Measurements from ENCODE around the gene KIAA0825. TPM values are rescaled to one million over a fixed set of nuclear protein-coding genes. Genes with fewer than 3 reads are reported as not detected.
A peak's percentile ranks its signal among the peaks of the same experiment; 100 is the strongest.

Gene KIAA0825
- total RNA-seq, 1 experiment from 2014 or later: 0.07 TPM

DNA sequence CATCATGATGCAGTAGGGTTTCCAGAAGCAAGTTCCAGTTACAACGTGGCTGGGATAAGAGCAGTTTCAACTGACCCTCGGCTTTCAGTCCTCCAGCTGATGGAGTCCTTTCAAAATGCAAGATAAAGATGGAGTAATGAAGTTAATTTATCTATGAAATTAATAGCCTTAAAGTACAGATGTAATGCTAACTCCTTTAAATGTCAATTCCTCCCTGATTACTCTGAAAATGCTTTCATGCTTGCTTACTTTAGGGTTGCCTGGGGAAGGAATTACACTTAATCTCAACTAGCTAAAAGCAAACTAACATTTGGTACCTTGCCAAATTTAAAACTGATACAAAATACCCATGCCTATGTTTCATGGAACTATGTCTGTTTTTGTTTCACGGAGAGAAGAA, 178.4 kb downstream of the KIAA0825 start:
- ChIA-PET CTCF (no interaction called here), POLR2A (ENCODE audit: unreplicated experiment) (no interaction called here)
- Histone ChIP-seq H3K4me2 (ENCODE audit: low read length) (no peak overlapping the region), H3K4me3 (ENCODE audit: low read length) (no peak overlapping the region), H3K36me3 (ENCODE audit: low read depth, low read length) (no peaks in the 10 kb centered on the region), H3F3A (ENCODE audit: low read length, unreplicated experiment) (no peaks in the 10 kb centered on the region), H3K27me3 (ENCODE audit: low read length) (no peaks in the 10 kb centered on the region), H3K27ac (ENCODE audit: low read length) (no peak overlapping the region), H4K20me1 (ENCODE audit: low read length) (no peaks in the 10 kb centered on the region), H2AFZ (ENCODE audit: low read length) (no peak overlapping the region), H3K79me2 (ENCODE audit: low read length) (no peaks in the 10 kb centered on the region), H3K9ac (ENCODE audit: low read length) (no peak overlapping the region), H3K4me1 (ENCODE audit: insufficient read depth, low read length) (no peaks in the 10 kb centered on the region), H3K9me3 (ENCODE audit: low read length) (no peaks in the 10 kb centered on the region), H3K9me2 (replicated peaks; ENCODE audit: low read length) (no peaks in the 10 kb centered on the region)
- no TSS peak for BruUV-seq (replicated peaks)
- intact Hi-C loops (cut with micrococcal nuclease): no loop called here
- DNase-seq: no peak
- no peak for ATAC-seq
- TF ChIP-seq, protein P1, sequence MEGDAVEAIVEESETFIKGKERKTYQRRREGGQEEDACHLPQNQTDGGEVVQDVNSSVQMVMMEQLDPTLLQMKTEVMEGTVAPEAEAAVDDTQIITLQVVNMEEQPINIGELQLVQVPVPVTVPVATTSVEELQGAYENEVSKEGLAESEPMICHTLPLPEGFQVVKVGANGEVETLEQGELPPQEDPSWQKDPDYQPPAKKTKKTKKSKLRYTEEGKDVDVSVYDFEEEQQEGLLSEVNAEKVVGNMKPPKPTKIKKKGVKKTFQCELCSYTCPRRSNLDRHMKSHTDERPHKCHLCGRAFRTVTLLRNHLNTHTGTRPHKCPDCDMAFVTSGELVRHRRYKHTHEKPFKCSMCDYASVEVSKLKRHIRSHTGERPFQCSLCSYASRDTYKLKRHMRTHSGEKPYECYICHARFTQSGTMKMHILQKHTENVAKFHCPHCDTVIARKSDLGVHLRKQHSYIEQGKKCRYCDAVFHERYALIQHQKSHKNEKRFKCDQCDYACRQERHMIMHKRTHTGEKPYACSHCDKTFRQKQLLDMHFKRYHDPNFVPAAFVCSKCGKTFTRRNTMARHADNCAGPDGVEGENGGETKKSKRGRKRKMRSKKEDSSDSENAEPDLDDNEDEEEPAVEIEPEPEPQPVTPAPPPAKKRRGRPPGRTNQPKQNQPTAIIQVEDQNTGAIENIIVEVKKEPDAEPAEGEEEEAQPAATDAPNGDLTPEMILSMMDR (conservative IDR thresholded peaks at IDR 0.05; ENCODE audit: low read depth, low read length): no peak
- TF ChIP-seq EZH2phosphoT487 (IDR thresholded peaks at IDR 0.05; ENCODE audit: borderline replicate concordance, low read length) (no peak), EZH2 (IDR thresholded peaks at IDR 0.05; ENCODE audit: low read length, unreplicated experiment) (no peak)

DNA sequence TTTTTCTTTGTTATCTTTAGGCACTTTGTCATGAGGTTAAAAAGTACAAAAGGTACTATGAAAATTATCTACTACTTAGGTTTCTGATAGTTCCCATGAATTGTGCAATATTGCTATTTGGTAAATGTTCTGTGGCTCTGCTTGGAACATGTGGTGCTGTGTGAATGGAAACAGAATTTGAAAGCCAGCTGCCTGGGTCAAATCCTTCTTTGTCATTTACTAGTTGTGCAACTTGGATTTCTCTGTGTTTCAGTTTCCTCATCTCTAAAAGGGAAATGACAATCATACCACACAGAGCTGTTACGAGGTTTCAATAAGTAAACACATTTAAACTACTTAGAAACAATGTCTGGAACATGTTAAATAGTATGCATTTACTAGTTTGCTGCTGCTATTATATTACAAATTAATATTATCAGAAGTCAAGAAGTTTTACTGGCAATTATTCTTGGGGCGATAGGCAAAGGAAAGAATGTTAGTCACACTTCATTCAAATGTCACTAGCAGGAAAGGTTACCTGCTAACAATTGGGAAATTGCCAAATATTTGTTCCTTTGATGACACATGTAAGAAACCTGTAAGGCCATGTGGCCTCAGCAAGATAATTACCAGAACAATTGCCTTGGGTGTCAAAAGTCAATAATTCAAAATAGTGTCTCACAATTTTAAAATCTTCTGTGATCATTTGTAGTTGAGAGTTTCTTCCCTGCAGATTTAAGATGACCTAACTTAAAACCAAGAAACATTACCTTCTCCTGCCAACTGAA, 184.8 kb downstream of the KIAA0825 start:
- no TSS peak for BruUV-seq (replicated peaks)
- ChIA-PET CTCF (no interaction called here), POLR2A (ENCODE audit: unreplicated experiment) (no interaction called here)
- H3F3A ChIP-seq (ENCODE audit: low read length, unreplicated experiment): no peaks in the 10 kb centered on the region
- H3K27me3 ChIP-seq (ENCODE audit: low read length): no peaks in the 10 kb centered on the region
- no peak overlapping the region for H3K27ac ChIP-seq (ENCODE audit: low read length)
- no peak overlapping the region for H3K4me3 ChIP-seq (ENCODE audit: low read length)
- TF ChIP-seq EZH2phosphoT487 (IDR thresholded peaks at IDR 0.05; ENCODE audit: borderline replicate concordance, low read length) (no peak), EZH2 (IDR thresholded peaks at IDR 0.05; ENCODE audit: low read length, unreplicated experiment) (no peak)
- TF ChIP-seq, protein P1 (conservative IDR thresholded peaks at IDR 0.05; ENCODE audit: low read depth, low read length): no peak
- H3K36me3 ChIP-seq (ENCODE audit: low read depth, low read length): no peaks in the 10 kb centered on the region
- H3K4me1 ChIP-seq (ENCODE audit: insufficient read depth, low read length): peaks cover 13% of the 10 kb centered on the region
- no peaks in the 10 kb centered on the region for H3K9me2 ChIP-seq (replicated peaks; ENCODE audit: low read length)
- peak overlapping the region; percentile 53; the same call in 1 of the 2 replicates for H3K4me2 ChIP-seq (ENCODE audit: low read length)
- intact Hi-C loops (cut with micrococcal nuclease): no loop called here
- H3K79me2 ChIP-seq (ENCODE audit: low read length): no peaks in the 10 kb centered on the region
- DNase-seq: peak; percentile 68
- H4K20me1 ChIP-seq (ENCODE audit: low read length): no peaks in the 10 kb centered on the region
- H3K9me3 ChIP-seq (ENCODE audit: low read length): no peaks in the 10 kb centered on the region
- H3K9ac ChIP-seq (ENCODE audit: low read length): no peak overlapping the region
- H2AFZ ChIP-seq (ENCODE audit: low read length): no peak overlapping the region
- peak; percentile 50 for ATAC-seq

DNA sequence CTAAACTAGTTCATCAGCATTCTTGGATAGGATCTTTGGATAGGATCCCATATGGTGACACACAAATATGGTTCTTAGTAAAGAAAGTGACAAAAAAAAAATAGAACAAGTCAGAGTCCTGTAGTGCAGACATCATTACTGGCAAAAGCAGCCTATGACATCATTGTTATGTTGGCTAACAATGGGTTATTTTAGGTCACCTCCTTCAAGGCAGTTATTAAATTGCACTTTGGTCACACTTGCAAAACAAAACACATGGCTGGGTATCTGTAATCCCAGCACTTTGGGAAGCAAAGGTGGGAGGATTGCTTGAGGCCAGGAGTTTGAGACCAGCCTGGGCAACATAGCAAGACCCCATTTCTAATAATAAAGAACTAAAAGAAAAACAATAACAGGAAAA, 185.9 kb downstream of the KIAA0825 start:
- ChIA-PET POLR2A (ENCODE audit: unreplicated experiment) (no interaction called here), CTCF (no interaction called here)
- no peak overlapping the region for H3K9ac ChIP-seq (ENCODE audit: low read length)
- no peak for ATAC-seq
- H3K27ac ChIP-seq (ENCODE audit: low read length): no peak overlapping the region
- no peaks in the 10 kb centered on the region for H3K36me3 ChIP-seq (ENCODE audit: low read depth, low read length)
- no peaks in the 10 kb centered on the region for H3K9me2 ChIP-seq (replicated peaks; ENCODE audit: low read length)
- BruUV-seq (replicated peaks): no TSS peak
- no peak overlapping the region for H2AFZ ChIP-seq (ENCODE audit: low read length)
- no peaks in the 10 kb centered on the region for H3K79me2 ChIP-seq (ENCODE audit: low read length)
- peak; percentile 44 for DNase-seq
- no peaks in the 10 kb centered on the region for H3K9me3 ChIP-seq (ENCODE audit: low read length)
- H3K4me1 ChIP-seq (ENCODE audit: insufficient read depth, low read length): peaks cover 13% of the 10 kb centered on the region
- H4K20me1 ChIP-seq (ENCODE audit: low read length): no peaks in the 10 kb centered on the region
- H3K4me2 ChIP-seq (ENCODE audit: low read length): no peak overlapping the region
- H3F3A ChIP-seq (ENCODE audit: low read length, unreplicated experiment): no peaks in the 10 kb centered on the region
- no peak overlapping the region for H3K4me3 ChIP-seq (ENCODE audit: low read length)
- TF ChIP-seq EZH2 (IDR thresholded peaks at IDR 0.05; ENCODE audit: low read length, unreplicated experiment): no peak
- no peak for TF ChIP-seq EZH2phosphoT487 (IDR thresholded peaks at IDR 0.05; ENCODE audit: borderline replicate concordance, low read length)
- TF ChIP-seq, protein P1 (conservative IDR thresholded peaks at IDR 0.05; ENCODE audit: low read depth, low read length): no peak
- intact Hi-C loops (cut with micrococcal nuclease): no loop called here
- H3K27me3 ChIP-seq (ENCODE audit: low read length): no peaks in the 10 kb centered on the region

All from PC-3 (cell line).